ENCODE results near the gene PPP1CB. TPM values are rescaled to one million over a fixed set of nuclear protein-coding genes. Genes with fewer than 3 reads are reported as not detected.

The PPP1CB gene
- total and polyA plus RNA-seq, 2 experiments from 2014 or later, result 161 to 269 TPM

GRCh38 chr2:28751956-28752630 lies 463 bp downstream of the PPP1CB start:
- H3K36me3 ChIP-seq (replicated peaks; ENCODE audit: insufficient read depth, low read depth), result no peaks in the 10 kb centered on the region
- no peaks in the 10 kb centered on the region for H3K9me2 ChIP-seq (replicated peaks; ENCODE audit: insufficient read depth)
- H3K4me3 ChIP-seq, result peak overlapping the region; percentile 96
- peaks cover 30% of the 10 kb centered on the region for H3K4me1 ChIP-seq (ENCODE audit: insufficient read depth)
- no peak for DNase-seq (ENCODE audit: low spot score)
- no peak for TF ChIP-seq EZH2phosphoT487 (IDR thresholded peaks at IDR 0.05; ENCODE audit: low read depth, severe bottlenecking, unreplicated experiment)
- H3K4me2 ChIP-seq, result peak overlapping the region; percentile 76
- H2AFZ ChIP-seq, result peak overlapping the region; percentile 6
- peaks cover 51% of the 10 kb centered on the region for H3K79me2 ChIP-seq
- WGBS (ENCODE audit: low lambda C conversion rate, missing lambda C conversion rate), result 1% methylated on average over 39 of the region's 78 CpGs
- peak overlapping the region; percentile 100 for H3K27ac ChIP-seq
- H4K20me1 ChIP-seq (ENCODE audit: insufficient read depth, poor library complexity, severe bottlenecking), result peaks cover 37% of the 10 kb centered on the region
- no peaks in the 10 kb centered on the region for H3K9me3 ChIP-seq (ENCODE audit: low read depth)
- no peaks in the 10 kb centered on the region for H3K27me3 ChIP-seq

- WGBS (ENCODE audit: low lambda C conversion rate, missing lambda C conversion rate), result 1% methylated on average over 14 of the region's 14 CpGs
- Histone ChIP-seq H3K36me3 (replicated peaks; ENCODE audit: insufficient read depth, low read depth) (no peaks in the 10 kb centered on the region), H2AFZ (no peak overlapping the region), H3K27me3 (no peaks in the 10 kb centered on the region), H3K9me2 (replicated peaks; ENCODE audit: insufficient read depth) (no peaks in the 10 kb centered on the region), H3K4me3 (peak overlapping the region; percentile 96), H3K27ac (peak overlapping the region; percentile 100), H4K20me1 (ENCODE audit: insufficient read depth, poor library complexity, severe bottlenecking) (peaks cover 44% of the 10 kb centered on the region), H3K4me1 (ENCODE audit: insufficient read depth) (peaks cover 30% of the 10 kb centered on the region), H3K4me2 (peak overlapping the region; percentile 76), H3K79me2 (peaks cover 58% of the 10 kb centered on the region), H3K9me3 (ENCODE audit: low read depth) (no peaks in the 10 kb centered on the region)
- no peak for DNase-seq (ENCODE audit: low spot score)
- TF ChIP-seq EZH2phosphoT487 (IDR thresholded peaks at IDR 0.05; ENCODE audit: low read depth, severe bottlenecking, unreplicated experiment), result peak; percentile 39
- TF ChIP-seq CTCF (IDR thresholded peaks at IDR 0.05; ENCODE audit: poor library complexity), result no peak
Observed at GRCh38 chr2:28752631-28753376, 1.2 kb downstream of the PPP1CB start.

GRCh38 chr2:28754321-28754720 lies 2.7 kb downstream of the PPP1CB start:
- Histone ChIP-seq H3K4me1 (ENCODE audit: insufficient read depth) (peaks cover 25% of the 10 kb centered on the region), H4K20me1 (ENCODE audit: insufficient read depth, poor library complexity, severe bottlenecking) (peaks cover 59% of the 10 kb centered on the region)

More at GRCh38 chr2:28754321-28754720, 2.7 kb downstream of the PPP1CB start:
- Histone ChIP-seq H3K36me3 (replicated peaks; ENCODE audit: insufficient read depth, low read depth) (no peaks in the 10 kb centered on the region), H3K27ac (peak overlapping the region; percentile 100), H3K27me3 (no peaks in the 10 kb centered on the region), H3K79me2 (peaks cover 73% of the 10 kb centered on the region), H3K9me3 (ENCODE audit: low read depth) (no peaks in the 10 kb centered on the region), H3K4me3 (peak overlapping the region; percentile 96), H3K9me2 (replicated peaks; ENCODE audit: insufficient read depth) (no peaks in the 10 kb centered on the region), H2AFZ (no peak overlapping the region), H3K4me2 (peak overlapping the region; percentile 76)
- DNase-seq (ENCODE audit: low spot score), result peak; percentile 34
- TF ChIP-seq CTCF (IDR thresholded peaks at IDR 0.05; ENCODE audit: poor library complexity) (no peak), EZH2 (IDR thresholded peaks at IDR 0.05; ENCODE audit: borderline replicate concordance) (no peak), EZH2phosphoT487 (IDR thresholded peaks at IDR 0.05; ENCODE audit: low read depth, severe bottlenecking, unreplicated experiment) (no peak)
- 12% methylated on average over 3 of the region's 4 CpGs for WGBS (ENCODE audit: low lambda C conversion rate, missing lambda C conversion rate)

Measured in hepatocyte (in vitro differentiated cells).